AG04449 (cell line): ENCODE results near the gene PEA15.

ENCODE experiments used
- CTCF ChIA-PET: fragments of 350-600 bp; formaldehyde crosslinking; extraction: SDS; loops from one replicate; lab custom pipeline; 2021; ENCODE audit warnings: antibody characterized with exemption; lab: Yijun Ruan, JAX
- POLR2A ChIA-PET: fragments of 400-600, 350-600 bp; formaldehyde crosslinking; extraction: SDS; loops from one replicate; lab custom pipeline; 2020; ENCODE audit warnings: antibody characterized with exemption, inconsistent platforms; lab: Yijun Ruan, JAX
- DNase-seq: peaks from one replicate; pipeline ENCODE4 v3.0.0-alpha.2; 2010; ENCODE audit warnings: low read depth, low spot score
- H3K4me3 ChIP-seq: 2 replicates; pipeline ENCODE4 v1.5.1; 2011; ENCODE audit warnings: low read depth, mild to moderate bottlenecking, control low read depth, low read length
- CTCF ChIP-seq: IDR thresholded peaks from one replicate; pipeline ENCODE4 v1.5.1; 2011; ENCODE audit warnings: mild to moderate bottlenecking, moderate library complexity, low read length, control low read depth, inconsistent platforms; ENCODE audit not compliant: insufficient read depth; ENCODE audit errors: missing control alignments

PEA15 gene

GRCh38 chr1:160200786-160201185 lies 4.4 kb upstream of the PEA15 start:
- POLR2A ChIA-PET = no interaction called here

GRCh38 chr1:160204526-160205241 lies 500 bp upstream of the PEA15 start:
- POLR2A ChIA-PET = interaction anchor here (7.3 kb wide), 1 partner anchor 15 kb away, joined by 34 read pairs; no protein-coding TSS in a partner anchor
- CTCF ChIA-PET = interaction anchor here (1.2 to 11.7 kb wide), 9 partner anchors 8 to 103 kb away, joined by 3 to 214 read pairs (median 8); partner anchors contain the start of gene CASQ1
- DNase-seq = no peak
- no peak for TF ChIP-seq CTCF
- peak overlapping the region; percentile 50 for H3K4me3 ChIP-seq

More at GRCh38 chr1:160200786-160201185, 4.4 kb upstream of the PEA15 start:
- H3K4me3 ChIP-seq = no peak overlapping the region
- no peak for DNase-seq
- TF ChIP-seq CTCF = no peak
- CTCF ChIA-PET = interaction anchor here (0.8 to 11.7 kb wide), 7 partner anchors 10 to 99 kb away, joined by 3 to 214 read pairs (median 5); partner anchors contain the start of gene CASQ1

GRCh38 chr1:160206036-160206389 lies 829 bp downstream of the PEA15 start:
- H3K4me3 ChIP-seq = peak overlapping the region; percentile 96
- DNase-seq = no peak
- CTCF ChIA-PET = interaction anchor here (1.5 to 11.7 kb wide), 6 partner anchors 11 to 105 kb away, joined by 4 to 214 read pairs (median 33); partner anchors contain the start of gene CASQ1
- POLR2A ChIA-PET = interaction anchor here (1.3 to 7.3 kb wide), 2 partner anchors 13 kb away, joined by 4 to 34 read pairs; no protein-coding TSS in a partner anchor
- no peak for TF ChIP-seq CTCF

- POLR2A ChIA-PET = interaction anchor here (1.3 to 7.3 kb wide), 2 partner anchors 13 kb away, joined by 4 to 34 read pairs; no protein-coding TSS in a partner anchor
- H3K4me3 ChIP-seq = peak overlapping the region; percentile 96
- no peak for TF ChIP-seq CTCF
These were observed 1.4 kb downstream of the PEA15 start for GRCh38 chr1:160206421-160207117.

GRCh38 chr1:160207118-160207650 lies 2.0 kb downstream of the PEA15 start:
- H3K4me3 ChIP-seq = peak overlapping the region; percentile 96
- no peak for DNase-seq
- POLR2A ChIA-PET = interaction anchor here (1.3 to 7.3 kb wide), 2 partner anchors 12 to 14 kb away, joined by 4 to 34 read pairs; no protein-coding TSS in a partner anchor
- no peak for TF ChIP-seq CTCF
- CTCF ChIA-PET = interaction anchor here (4.4 to 11.7 kb wide), 4 partner anchors 13 to 106 kb away, joined by 17 to 214 read pairs (median 76); partner anchors contain the start of gene CASQ1

More at GRCh38 chr1:160206421-160207117, 1.4 kb downstream of the PEA15 start:
- CTCF ChIA-PET = interaction anchor here (1.5 to 11.7 kb wide), 5 partner anchors 14 to 105 kb away, joined by 4 to 214 read pairs (median 49); partner anchors contain the start of gene CASQ1
- DNase-seq = peak; percentile 73
